Kidney capillary endothelial cell (primary cell): ENCODE results near the gene DNAJB8.

Experiments used
- DNase-seq: peaks from one replicate; pipeline ENCODE4 v3.0.0-alpha.2; 2018; ENCODE audit warnings: low spot score

DNAJB8 gene

DNA sequence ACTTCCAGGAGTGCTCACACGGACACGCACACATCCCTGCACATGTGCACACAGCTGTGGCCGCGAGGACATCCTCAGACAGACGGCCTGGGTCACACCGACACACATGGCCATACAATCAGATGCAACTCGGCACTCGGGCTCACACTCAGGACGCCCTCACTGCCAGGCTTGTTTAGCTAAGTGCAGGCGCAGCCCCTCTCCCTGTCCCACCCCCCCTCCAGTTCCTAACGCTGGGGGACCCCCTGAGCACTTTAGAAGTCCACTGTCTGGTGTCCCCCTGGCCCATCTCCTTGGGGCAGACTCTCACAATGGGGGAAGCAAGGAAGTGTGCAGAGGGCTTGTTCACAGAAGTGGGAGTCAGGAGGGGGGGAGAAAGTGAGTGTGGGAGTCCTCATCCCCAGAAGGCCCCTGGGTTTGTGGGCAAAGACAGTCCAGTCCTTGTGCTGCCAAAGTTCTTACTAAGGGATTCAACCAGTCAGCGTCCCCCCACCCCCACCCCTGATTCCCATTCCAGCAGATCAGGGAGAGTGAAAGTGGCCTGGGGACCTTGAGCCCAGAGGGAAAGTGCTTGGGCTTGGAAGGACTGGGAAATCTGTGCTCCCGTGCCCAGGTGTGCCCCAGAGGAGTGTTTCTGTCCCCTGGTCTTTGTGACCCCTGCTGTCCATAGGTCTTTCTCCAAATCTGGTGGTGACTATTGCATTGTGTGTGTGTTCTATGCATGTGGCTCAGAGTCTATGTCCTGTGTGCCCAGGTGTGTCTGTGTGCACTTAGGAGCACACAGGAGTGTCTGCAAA, 27.1 kb upstream of the DNAJB8 start:
- no peak for DNase-seq

DNA sequence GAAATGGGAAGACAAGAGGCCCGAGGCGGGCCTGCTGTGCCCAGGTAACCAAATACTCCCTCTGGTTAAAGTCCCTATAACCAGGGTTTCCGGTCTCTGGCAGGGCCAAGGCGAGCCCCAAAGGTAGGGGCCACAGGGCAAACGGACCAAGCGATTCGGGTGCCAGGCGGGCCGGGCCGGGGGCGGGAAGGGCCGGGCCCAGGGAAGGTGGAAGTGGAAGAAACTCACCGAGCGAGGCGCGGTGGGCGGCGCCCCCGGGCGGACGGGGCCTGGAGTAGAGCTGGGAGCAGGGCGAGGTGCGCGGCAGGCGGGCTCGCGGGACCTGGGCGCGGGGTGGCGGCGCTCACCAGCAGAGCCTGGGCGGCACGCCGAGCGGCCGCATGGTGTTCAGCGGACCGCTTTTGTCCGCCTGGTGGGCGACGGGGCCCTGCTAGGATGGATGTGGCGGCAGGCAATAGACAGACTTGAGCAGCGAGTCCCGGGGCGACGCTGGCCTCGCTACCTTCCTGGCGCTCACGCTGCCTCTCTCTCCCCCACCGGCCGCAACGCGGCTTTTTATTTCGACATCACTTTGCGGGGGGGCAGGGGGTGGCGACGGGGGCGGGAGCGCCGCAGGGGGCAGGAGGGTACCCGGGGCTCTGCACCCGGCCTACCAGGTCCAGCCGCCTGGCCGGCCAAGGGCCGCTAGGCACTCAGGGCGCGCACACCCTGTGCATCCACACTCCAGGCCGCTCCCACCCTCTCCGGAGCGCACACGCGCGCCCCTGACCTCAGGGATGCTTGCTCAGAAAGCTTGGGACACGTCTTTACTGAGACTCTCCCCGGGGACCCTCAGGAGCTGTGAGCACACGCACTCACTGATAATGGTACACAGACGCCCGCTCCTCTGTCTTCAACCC, 26.2 kb upstream of the DNAJB8 start, which contains the start of gene GATA2:
TSS of gene GATA2 (minus strand) at position 531 of the 899 bp plus-strand sequence. CDS start 6,170 bp downstream, outside the sequence.
- no peak for DNase-seq

- no peak for DNase-seq
Observed at GRCh38 chr3:128491941-128492670, 25.4 kb upstream of the DNAJB8 start.

GRCh38 chr3:128491691-128491940, 24.9 kb upstream of the DNAJB8 start:
- no peak for DNase-seq

- no peak for DNase-seq
Observed at GRCh38 chr3:128490915-128491690, 24.4 kb upstream of the DNAJB8 start.

- DNase-seq, result no peak
Observed at GRCh38 chr3:128490650-128490914, 23.9 kb upstream of the DNAJB8 start.

GRCh38 chr3:128489927-128490649, 23.4 kb upstream of the DNAJB8 start:
- DNase-seq, result peak; percentile 38

DNA sequence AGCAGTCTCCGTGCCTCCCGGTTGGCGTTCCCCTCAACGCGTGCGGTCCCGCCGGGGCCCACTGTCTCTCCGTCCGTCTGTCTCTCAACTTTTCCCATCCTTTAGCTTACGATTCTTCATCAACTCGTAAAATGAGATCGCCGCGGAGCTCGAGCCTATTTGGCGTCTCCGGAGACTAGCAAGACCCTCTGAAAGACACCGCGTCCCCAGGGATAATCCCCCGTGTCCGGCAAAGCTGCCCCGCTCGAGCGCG, 22.9 kb upstream of the DNAJB8 start:
- no peak for DNase-seq

DNA sequence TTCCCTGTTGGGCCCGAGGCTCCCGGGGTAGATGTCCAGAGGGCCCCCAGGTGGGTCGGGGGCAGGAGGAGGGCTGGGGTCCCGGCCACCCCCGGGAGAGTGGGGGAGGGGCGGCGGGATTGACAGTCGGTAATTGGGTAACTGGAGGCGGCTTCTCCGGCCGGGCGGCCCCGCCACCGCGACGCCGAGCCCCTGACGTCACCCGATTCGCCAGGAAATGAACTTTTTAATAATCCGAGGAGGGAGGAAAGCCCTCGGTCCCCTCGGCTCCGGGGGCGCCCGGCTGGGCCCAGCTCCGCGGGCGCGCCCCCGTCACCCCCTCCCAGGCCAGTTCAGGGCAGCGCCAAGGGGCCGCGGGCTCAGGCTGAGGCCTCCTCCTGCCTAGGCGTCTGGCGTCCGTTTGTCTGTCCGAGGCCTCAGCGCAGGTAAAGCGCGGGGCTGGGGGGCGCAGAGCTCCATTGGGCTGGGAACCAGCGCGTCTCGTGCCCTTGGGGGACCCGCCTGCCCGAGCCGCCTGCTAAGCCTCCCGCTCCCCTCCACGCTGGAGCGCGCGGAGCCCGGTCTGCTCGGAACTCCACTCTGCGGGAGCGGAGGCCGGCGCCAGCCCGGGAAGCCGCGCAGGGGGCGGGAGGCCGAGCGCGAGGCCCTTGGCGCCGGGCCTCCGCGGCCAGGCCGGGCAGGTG, 22.4 kb upstream of the DNAJB8 start:
- peak; percentile 74 for DNase-seq

GRCh38 chr3:128488636-128488990, 21.9 kb upstream of the DNAJB8 start:
- DNase-seq, result no peak

DNA sequence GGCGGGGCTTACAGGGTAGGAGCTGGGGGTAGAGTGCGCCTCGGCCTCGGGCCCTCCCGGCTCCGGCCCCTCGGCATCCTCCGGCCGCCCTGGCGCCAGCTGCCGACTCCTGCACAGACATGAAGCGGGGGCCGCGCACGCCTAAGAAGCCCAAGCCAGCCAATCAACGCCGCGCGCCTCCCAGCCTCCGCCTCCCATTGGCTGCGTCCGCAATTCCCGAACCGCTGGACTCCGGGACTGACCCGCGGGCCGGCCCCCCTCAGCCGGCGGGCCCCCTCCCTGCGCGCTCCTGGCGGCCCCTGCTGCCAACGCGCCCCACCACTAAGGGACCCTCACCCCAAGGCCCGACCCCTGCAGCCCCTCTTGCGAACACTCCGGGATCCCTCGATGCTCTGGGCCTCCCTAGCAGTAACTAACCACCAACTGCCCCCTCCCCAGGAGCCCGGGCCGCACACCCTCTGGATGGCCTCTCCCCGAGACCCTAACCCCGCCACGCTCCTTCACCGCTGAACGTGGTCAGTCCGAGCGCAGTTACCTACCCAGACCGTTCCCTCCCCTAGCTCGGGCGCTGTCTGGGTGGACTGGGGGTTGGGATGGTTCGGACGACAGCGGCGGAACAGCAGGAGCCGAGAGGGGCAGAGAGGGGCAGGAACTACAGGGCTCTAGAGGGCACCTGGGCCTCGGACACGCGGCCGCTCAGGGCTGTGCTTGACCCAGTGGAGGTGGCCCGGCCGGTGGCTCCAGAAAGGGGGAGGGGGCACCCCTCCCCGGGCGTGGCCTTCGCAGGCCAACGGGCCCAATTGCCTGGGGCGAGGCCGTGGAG, 21.3 kb upstream of the DNAJB8 start:
- peak; percentile 84 for DNase-seq

- no peak for DNase-seq
Observed at GRCh38 chr3:128487538-128487812, 20.8 kb upstream of the DNAJB8 start.

GRCh38 chr3:128486681-128487537, 20.2 kb upstream of the DNAJB8 start:
- peak; percentile 31 for DNase-seq

DNA sequence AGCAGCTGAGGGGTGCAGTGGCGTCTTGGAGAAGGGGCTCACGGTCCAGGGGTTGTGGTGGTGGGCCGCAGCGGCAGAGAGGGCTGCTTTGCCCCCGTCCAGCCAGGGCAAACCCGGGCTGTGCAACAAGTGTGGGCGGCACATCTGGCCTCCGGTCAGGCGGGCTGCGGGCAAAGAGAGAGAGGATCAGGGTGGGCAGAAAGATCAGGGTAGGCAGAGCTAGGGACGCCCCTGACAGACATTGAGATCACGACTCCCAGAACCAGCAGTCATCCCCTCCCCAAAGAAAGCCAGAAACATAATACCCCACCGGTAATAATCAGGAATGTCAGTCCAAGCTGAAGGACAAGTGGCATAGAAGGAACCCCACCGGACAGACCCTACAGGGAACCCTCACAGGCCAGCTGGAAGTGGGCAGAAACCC, 19.5 kb upstream of the DNAJB8 start:
- no peak for DNase-seq

GRCh38 chr3:128485282-128486204, 18.9 kb upstream of the DNAJB8 start:
- DNase-seq, result peak; percentile 23

GRCh38 chr3:128484404-128485281, 18.0 kb upstream of the DNAJB8 start:
- no peak for DNase-seq

- DNase-seq, result no peak
Observed at GRCh38 chr3:128483657-128484403, 17.1 kb upstream of the DNAJB8 start.
